WTC11 (cell line): ENCODE data around the gene FHIT. TPM values are rescaled to one million over a fixed set of nuclear protein-coding genes. Genes with fewer than 3 reads are reported as not detected.

Experiments used
- ATAC-seq: fragments of 200-7000 bp; cut with Tn5 transposase; 2 replicates; pipeline ENCODE4 v1.10.0; 2021; ENCODE audit warnings: mild to moderate bottlenecking, moderate library complexity
- CTCF ChIA-PET: fragments of 300-600 bp; sonication (Branson Sonifier 250); formaldehyde crosslinking; loops from one replicate; lab custom pipeline; 2021; ENCODE audit warnings: antibody characterized with exemption; lab: Charles Lee
- POLR2A ChIA-PET: fragments of 350-600 bp; sonication (Branson Sonifier 250); formaldehyde crosslinking; loops from one replicate; lab custom pipeline; 2021; ENCODE audit warnings: antibody characterized with exemption; lab: Charles Lee
- DNase-seq: peaks from one replicate; pipeline ENCODE4 v3.0.0; 2021; ENCODE audit warnings: low spot score
- H3K27ac Mint-ChIP-seq: 2 replicates; pipeline ENCODE4 v1.8.0; 2021; ENCODE audit warnings: mixed read lengths
- H3K27me3 Mint-ChIP-seq: 2 replicates; pipeline ENCODE4 v1.8.0; 2021; ENCODE audit warnings: low read depth, mild to moderate bottlenecking, moderate library complexity, mixed read lengths
- H3K36me3 Mint-ChIP-seq: 2 replicates; pipeline ENCODE4 v1.8.0; 2021; ENCODE audit warnings: mixed read lengths
- H3K4me1 Mint-ChIP-seq: 2 replicates; pipeline ENCODE4 v1.8.0; 2022; ENCODE audit warnings: mixed read lengths
- H3K4me3 Mint-ChIP-seq: 2 replicates; pipeline ENCODE4 v1.8.0; 2021; ENCODE audit warnings: mild to moderate bottlenecking, moderate library complexity, mixed read lengths
- H3K9me3 Mint-ChIP-seq: 2 replicates; pipeline ENCODE4 v1.8.0; 2021; ENCODE audit warnings: mixed read lengths
- AR ChIP-seq: fragments of 250-450 bp; sonication (Bioruptor Pico); IDR thresholded peaks from 2 replicates; pipeline ENCODE4 v1.9.0; 2021; ENCODE audit warnings: mild to moderate bottlenecking
- ARID4B ChIP-seq: sonication (generic); formaldehyde crosslinking; IDR thresholded peaks from 2 replicates; pipeline ENCODE4 v1.8.0; 2023; ENCODE audit warnings: missing genetic modification reagents, mild to moderate bottlenecking, borderline replicate concordance
- ATF1 ChIP-seq: sonication (generic); formaldehyde crosslinking; IDR thresholded peaks from 2 replicates; pipeline ENCODE4 v1.8.1; 2023; ENCODE audit warnings: mild to moderate bottlenecking, moderate library complexity, missing genetic modification reagents
- CREM ChIP-seq: sonication (generic); formaldehyde crosslinking; IDR thresholded peaks from 2 replicates; pipeline ENCODE4 v1.8.1; 2022; ENCODE audit warnings: mild to moderate bottlenecking, missing genetic modification reagents, moderate library complexity
- FOXP1 ChIP-seq: sonication (generic); formaldehyde crosslinking; IDR thresholded peaks from 2 replicates; pipeline ENCODE4 v1.8.0; 2022; ENCODE audit warnings: missing genetic modification reagents, mild to moderate bottlenecking, moderate library complexity, borderline replicate concordance
- FOXP4 ChIP-seq: sonication (generic); formaldehyde crosslinking; IDR thresholded peaks from 2 replicates; pipeline ENCODE4 v1.8.0; 2022; ENCODE audit warnings: mild to moderate bottlenecking, missing genetic modification reagents
- HMGXB4 ChIP-seq: sonication (generic); formaldehyde crosslinking; IDR thresholded peaks from 2 replicates; pipeline ENCODE4 v1.8.1; 2023; ENCODE audit warnings: mild to moderate bottlenecking, moderate library complexity, missing genetic modification reagents
- IRF1 ChIP-seq: sonication (generic); formaldehyde crosslinking; IDR thresholded peaks from 2 replicates; pipeline ENCODE4 v1.8.0; 2023; ENCODE audit warnings: missing genetic modification reagents
- JUN ChIP-seq: sonication (generic); formaldehyde crosslinking; IDR thresholded peaks from 2 replicates; pipeline ENCODE4 v1.8.0; 2023; ENCODE audit warnings: mild to moderate bottlenecking, missing genetic modification reagents
- MXD4 ChIP-seq: fragments of 250-450 bp; sonication (Bioruptor Pico); IDR thresholded peaks from 2 replicates; pipeline ENCODE4 v1.8.0; 2021; ENCODE audit warnings: mild to moderate bottlenecking, moderate library complexity, borderline replicate concordance
- NFE2L1 ChIP-seq: sonication (generic); formaldehyde crosslinking; IDR thresholded peaks from 2 replicates; pipeline ENCODE4 v1.8.1; 2023; ENCODE audit warnings: missing genetic modification reagents
- PRRX2 ChIP-seq: fragments of 250-450 bp; sonication (Bioruptor Pico); IDR thresholded peaks from 2 replicates; pipeline ENCODE4 v1.8.0; 2021; ENCODE audit warnings: mild to moderate bottlenecking
- SMAD4 ChIP-seq: sonication (generic); formaldehyde crosslinking; IDR thresholded peaks from 2 replicates; pipeline ENCODE4 v1.8.0; 2022; ENCODE audit warnings: mild to moderate bottlenecking, missing genetic modification reagents
- TCF7 ChIP-seq: sonication (generic); formaldehyde crosslinking; IDR thresholded peaks from 2 replicates; pipeline ENCODE4 v1.8.0; 2022; ENCODE audit warnings: mild to moderate bottlenecking, low read depth, missing genetic modification reagents, moderate library complexity
- ZNF121 ChIP-seq: sonication (generic); formaldehyde crosslinking; IDR thresholded peaks from 2 replicates; pipeline ENCODE4 v1.8.0; 2023; ENCODE audit warnings: missing genetic modification reagents
- ZNF232 ChIP-seq: sonication (generic); formaldehyde crosslinking; IDR thresholded peaks from 2 replicates; pipeline ENCODE4 v1.8.0; 2022; ENCODE audit warnings: mild to moderate bottlenecking, missing genetic modification reagents
- ZNF281 ChIP-seq: sonication (generic); formaldehyde crosslinking; IDR thresholded peaks from 2 replicates; pipeline ENCODE4 v1.8.0; 2023; ENCODE audit warnings: mild to moderate bottlenecking, missing genetic modification reagents
- total RNA-seq: library from RNA; stranded (reverse); gene quantifications from 3 replicates; pipeline ENCODE4 v1.2.3, GENCODE V29; 2021

The FHIT gene
- total RNA-seq, 1 experiment from 2014 or later, result 2.6 TPM

GRCh38 chr3:60512506-60512905, 738.7 kb downstream of the FHIT start:
- Mint-ChIP-seq H3K4me3 (no peak overlapping the region), H3K4me1 (peaks cover 14% of the 10 kb centered on the region), H3K36me3 (no peaks in the 10 kb centered on the region; the same call in 1 of the 2 replicates), H3K9me3 (peaks cover 39% of the 10 kb centered on the region), H3K27me3 (no peaks in the 10 kb centered on the region), H3K27ac (no peak overlapping the region)
- POLR2A ChIA-PET, result no interaction called here
- TF ChIP-seq JUN (CRISPR knock-in tag) (no peak), HMGXB4 (CRISPR knock-in tag) (no peak)
- CTCF ChIA-PET, result no interaction called here
- ATAC-seq (no peak), DNase-seq (no peak)

GRCh38 chr3:60509471-60509870, 741.8 kb downstream of the FHIT start:
- Mint-ChIP-seq H3K9me3 (peaks cover 46% of the 10 kb centered on the region), H3K36me3 (no peaks in the 10 kb centered on the region; the same call in 1 of the 2 replicates), H3K4me3 (no peak overlapping the region), H3K27me3 (no peaks in the 10 kb centered on the region), H3K4me1 (no peaks in the 10 kb centered on the region), H3K27ac (no peak overlapping the region)
- DNase-seq (no peak), ATAC-seq (no peak)
- CTCF ChIA-PET, result no interaction called here
- TF ChIP-seq MXD4 (CRISPR knock-in tag) (no peak), PRRX2 (CRISPR knock-in tag) (no peak), IRF1 (CRISPR knock-in tag) (no peak), AR (no peak), ZNF281 (CRISPR knock-in tag) (no peak), SMAD4 (no peak), ARID4B (CRISPR knock-in tag) (no peak), FOXP4 (CRISPR knock-in tag) (no peak), ATF1 (no peak), CREM (CRISPR knock-in tag) (no peak), JUN (CRISPR knock-in tag) (no peak), ZNF232 (CRISPR knock-in tag) (no peak), NFE2L1 (CRISPR knock-in tag) (no peak), TCF7 (no peak), FOXP1 (no peak), ZNF121 (CRISPR knock-in tag) (no peak)
- POLR2A ChIA-PET, result no interaction called here
